ENCODE measurements around the gene CCDC93.

CCDC93 gene

DNA sequence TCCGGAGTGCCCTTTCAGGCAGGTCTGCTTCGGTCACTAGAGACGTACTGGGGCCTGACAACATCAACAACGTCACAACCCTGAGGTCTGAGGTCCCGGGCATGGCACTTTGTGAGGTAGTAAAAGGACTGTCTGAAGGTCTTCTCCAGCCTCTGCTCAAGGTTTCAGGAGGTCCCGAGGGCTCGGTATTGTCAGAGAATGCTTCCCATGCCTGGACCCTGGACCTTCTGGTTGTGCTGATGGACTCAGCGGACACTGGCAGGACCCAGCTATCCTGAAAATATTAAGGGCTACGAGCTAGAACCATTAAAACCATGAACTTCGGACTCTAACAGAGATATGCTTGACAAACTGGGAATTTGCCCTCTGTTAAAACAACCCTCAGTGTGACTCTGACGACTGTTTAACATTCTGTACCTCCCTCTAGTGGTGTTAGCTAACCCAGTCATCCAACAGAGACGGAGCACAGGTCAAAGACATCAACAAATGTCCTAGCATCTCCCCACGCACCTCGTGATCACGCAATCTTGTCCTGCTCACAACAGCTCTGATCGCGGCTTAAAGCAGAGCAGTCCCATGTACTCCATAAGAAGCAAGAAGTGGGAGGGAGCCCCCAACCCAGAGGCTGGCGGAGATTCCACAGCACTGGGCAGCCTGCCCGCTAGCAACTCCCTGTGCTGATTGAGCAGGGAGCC is 96.5 kb downstream of the CCDC93 start:
- peak; percentile 61 for DNase-seq (ENCODE audit: low spot score)

DNA sequence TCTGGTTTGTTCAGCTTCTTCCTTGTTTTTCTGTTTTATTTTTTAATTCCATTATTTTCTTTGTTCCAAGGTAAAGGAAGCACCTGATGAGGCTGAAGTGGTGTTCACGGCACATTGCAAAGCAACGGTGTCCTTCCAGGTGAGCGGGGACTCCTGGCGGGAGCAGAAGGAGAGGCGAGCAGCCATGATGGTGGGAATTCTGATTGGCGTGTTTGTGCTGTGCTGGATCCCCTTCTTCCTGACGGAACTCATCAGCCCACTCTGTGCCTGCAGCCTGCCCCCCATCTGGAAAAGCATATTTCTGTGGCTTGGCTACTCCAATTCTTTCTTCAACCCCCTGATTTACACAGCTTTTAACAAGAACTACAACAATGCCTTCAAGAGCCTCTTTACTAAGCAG is 110.9 kb downstream of the CCDC93 start:
- no peak for DNase-seq (ENCODE audit: low spot score)

DNA sequence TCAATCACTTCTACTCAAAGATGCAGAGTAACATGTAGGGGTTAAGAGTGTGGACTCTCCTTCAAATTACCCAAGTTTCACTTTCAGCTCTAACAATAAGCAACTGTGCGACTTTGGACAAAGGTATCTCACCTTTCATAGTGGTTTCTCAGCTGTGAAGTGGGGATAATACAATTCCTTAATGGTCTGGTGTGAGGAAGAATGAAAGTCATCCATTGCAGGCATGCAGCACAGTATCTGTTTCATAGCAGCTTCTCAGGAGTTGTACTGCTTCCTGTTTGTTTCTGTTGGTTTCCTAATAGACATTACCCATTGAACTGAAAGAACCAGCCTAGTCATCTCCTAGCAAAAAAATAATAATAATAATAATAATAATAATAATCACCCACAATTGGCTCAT is 125.0 kb downstream of the CCDC93 start:
- no peak for DNase-seq (ENCODE audit: low spot score)

DNA sequence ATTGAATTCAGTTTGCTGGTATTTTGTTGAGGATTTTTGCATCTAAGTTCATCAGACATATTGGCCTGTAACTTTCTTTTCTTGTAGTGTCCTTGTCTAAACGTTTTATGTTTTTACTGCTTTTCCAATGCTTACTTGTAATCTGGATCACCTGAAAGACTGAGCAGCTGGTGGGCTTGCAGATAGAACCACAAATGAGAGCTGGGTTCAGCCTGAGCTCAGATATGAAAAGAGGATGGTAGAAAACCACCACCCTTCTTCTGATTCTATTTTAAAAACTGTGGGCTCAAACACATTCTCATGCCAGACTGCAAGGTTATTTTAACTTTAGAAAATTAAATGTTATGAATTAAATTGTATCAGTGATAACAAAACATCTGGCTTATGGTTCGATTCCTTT is 128.6 kb downstream of the CCDC93 start:
- no peak for DNase-seq (ENCODE audit: low spot score)

DNA sequence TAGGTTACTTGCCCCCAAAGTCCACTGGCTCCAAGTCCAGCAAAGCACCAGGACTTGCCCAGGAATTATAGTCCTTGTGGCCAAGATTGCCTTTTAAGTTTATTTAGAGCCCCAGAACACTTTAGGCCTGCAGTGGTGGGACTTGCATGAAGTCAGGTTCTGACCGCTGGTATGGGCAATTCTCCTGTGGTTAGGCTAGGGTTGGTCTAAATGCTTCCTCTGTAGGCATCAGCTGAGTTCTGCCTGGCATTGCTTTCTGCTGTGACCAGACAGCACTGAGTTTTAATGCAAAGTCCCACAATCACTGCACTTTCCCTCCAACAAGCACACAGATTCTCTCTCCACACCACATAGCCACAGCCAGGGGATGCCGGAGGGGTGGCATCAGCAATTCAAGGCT is 134.9 kb downstream of the CCDC93 start:
- DNase-seq (ENCODE audit: low spot score) = no peak

DNA sequence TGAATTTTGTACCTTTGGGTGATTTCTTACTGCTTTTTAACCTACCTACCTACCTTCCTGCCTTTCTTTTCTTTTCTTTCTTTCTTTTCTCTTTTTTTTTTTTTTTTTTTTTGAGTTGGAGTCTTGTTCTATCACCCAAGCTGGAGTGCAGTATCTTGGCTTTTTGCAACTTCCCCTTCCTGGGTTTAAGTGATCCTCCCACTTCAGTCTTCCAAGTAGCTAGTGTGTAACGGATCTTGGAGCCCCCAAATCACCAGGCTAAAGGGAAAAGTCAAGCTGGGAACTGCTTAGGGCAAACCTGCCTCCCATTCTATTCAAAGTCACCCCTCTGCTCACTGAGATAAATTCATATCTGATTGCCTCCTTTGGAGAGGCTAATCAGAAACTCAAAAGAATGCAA is 138.1 kb downstream of the CCDC93 start:
- no peak for DNase-seq (ENCODE audit: low spot score)
